Right lobe of liver (tissue), 6 donors: ENCODE results near the gene CRISPLD2. TPM values are rescaled to one million over a fixed set of nuclear protein-coding genes. Genes with fewer than 3 reads are reported as not detected.
A peak's percentile ranks its signal among the peaks of the same experiment; 100 is the strongest.
"Not testable (repeated sequence)": the region's sequence is repeated elsewhere in the genome, so short reads cannot be mapped to it uniquely, and the experiment has no call there.

ENCODE experiments used
- ATAC-seq, 4 donors: fragments of 200-7000 bp; cut with Tn5 transposase; one replicate each; pipeline ENCODE4 v1.9.1; 2020; ENCODE audit warnings: mild to moderate bottlenecking in 4 of 4, moderate library complexity in 4 of 4
- DNase-seq, 3 donors: peaks; one replicate each; pipeline ENCODE4 v3.0.0-alpha.2; 2020
- H3K27ac ChIP-seq, 3 donors: fragments of 200-600 bp; one replicate each; pipeline ENCODE4 v1.8.0; 2022
- H3K27me3 ChIP-seq, 2 donors: fragments of 200-600 bp; one replicate each; pipeline ENCODE4 v1.8.0; 2022
- H3K36me3 ChIP-seq, 4 donors: fragments of 200-600 bp; sonication (generic) in 1 of 4; one replicate each; pipeline versions ENCODE4 v1.5.1 to v1.8.0; 2017 to 2022; ENCODE audit warnings: control low read depth in 1 of 4
- H3K4me1 ChIP-seq, 4 donors: fragments of 200-600 bp; sonication (generic) in 1 of 4; one replicate each; pipeline versions ENCODE4 v1.5.1 to v1.8.0; 2017 to 2022; ENCODE audit warnings: control low read depth in 1 of 4
- H3K4me3 ChIP-seq, 3 donors: fragments of 200-600 bp; one replicate each; pipeline ENCODE4 v1.8.0; 2022
- H3K9me3 ChIP-seq, 4 donors: fragments of 200-600 bp; sonication (generic) in 1 of 4; one replicate each; pipeline versions ENCODE4 v1.5.1 to v1.8.0; 2017 to 2022; ENCODE audit warnings: control low read depth in 1 of 4
- CTCF ChIP-seq, 4 donors: fragments of 200-600 bp in 3 of 4; fragments of 450-650 bp in 1 of 4; IDR thresholded peaks; one replicate each; pipeline versions ENCODE4 v1.5.1 to v1.8.0; 2016 to 2022; ENCODE audit warnings: antibody characterized with exemption in 4 of 4, mild to moderate bottlenecking in 2 of 4
- POLR2A ChIP-seq: fragments of 450-650 bp; IDR thresholded peaks from one replicate; pipeline ENCODE4 v1.6.1; 2017; ENCODE audit warnings: antibody characterized with exemption, mild to moderate bottlenecking
- WGBS: methylation state at CpG from one replicate; pipeline ENCODE4 v1.1.6; 2018; ENCODE audit warnings: low coverage, low lambda C conversion rate; ENCODE audit not compliant: insufficient coverage; ENCODE audit errors: missing lambda C conversion rate; 5-methylcytosine and 5-hydroxymethylcytosine counted together
- intact Hi-C, 2 donors: fragments of 100-400 bp; cut with DNase I; formaldehyde crosslinking; loops; one replicate each; pipeline versions ENCODE4 v1.11.2 to v1.14.1; 2022
- total RNA-seq, 6 experiments: library from RNA; depleted of rRNA in 2 of 6; stranded (reverse); fragments of >200 nt in 2 of 6; fragmentation: NEBNext Ultra II Directional in 3 of 6; extraction: Animal tissue kit (Norgen Biotek cat#: 25700) in 3 of 6; gene quantifications; one replicate each; pipeline versions ENCODE4 v1.1.0 to v1.2.4, GENCODE V29; 2016 to 2023
- donor health status: DM: no; HTN: yes; CAD: no.
- donor health status: DM: no; HTN: no; CAD: no.
- donor health status: DM: no; HTN: no; CAD: no.
- donor health status: DM: no; HTN: yes; CAD: no.
- donor health status: DM: no; HTN: yes; CAD: no.

CRISPLD2 gene
- total RNA-seq, 6 experiments from 2014 or later, result 2.9 to 14.8 (median 8.9) TPM

- no peaks in the 10 kb centered on the region for H3K27me3 ChIP-seq
- DNase-seq (no peak), ATAC-seq (peak in 2 of 4 donors; percentile 5)
- no peak for TF ChIP-seq CTCF (IDR thresholded peaks at IDR 0.05)
- no peak for TF ChIP-seq POLR2A
- H3K9me3 ChIP-seq, result no peaks in the 10 kb centered on the region
- peaks cover 0 to 4% (median 0%) of the 10 kb centered on the region in 4 donors for H3K4me1 ChIP-seq
- H3K36me3 ChIP-seq, result no peaks in the 10 kb centered on the region
- intact Hi-C loops, result no loop called here
- no CpG with 5 or more reads among the region's 15 CpGs for WGBS
- H3K27ac ChIP-seq, result no peak overlapping the region
- H3K4me3 ChIP-seq, result no peak overlapping the region
Measured at GRCh38 chr16:84829168-84829965, 9.6 kb downstream of the CRISPLD2 start.

- H3K9me3 ChIP-seq, result no peaks in the 10 kb centered on the region
- no peak overlapping the region for H3K27ac ChIP-seq
- peaks cover 0 to 4% (median 0%) of the 10 kb centered on the region in 4 donors for H3K4me1 ChIP-seq
- no peaks in the 10 kb centered on the region for H3K36me3 ChIP-seq
- ATAC-seq (no peak), DNase-seq (no peak)
- no peak overlapping the region for H3K4me3 ChIP-seq
- H3K27me3 ChIP-seq, result no peaks in the 10 kb centered on the region
- intact Hi-C loops, result no loop called here
- WGBS, result 93% methylated on average over 11 of the region's 13 CpGs
- TF ChIP-seq POLR2A (no peak), CTCF (IDR thresholded peaks at IDR 0.05) (no peak)
Measured at GRCh38 chr16:84830765-84831384, 11.1 kb downstream of the CRISPLD2 start.

GRCh38 chr16:84831728-84832127 lies 11.9 kb downstream of the CRISPLD2 start:
- H3K27ac ChIP-seq, result peak overlapping the region in 2 of 3 donors; percentile 42 to 59
- H3K36me3 ChIP-seq, H3K4me3 ChIP-seq, H3K27me3 ChIP-seq, intact Hi-C loops, H3K9me3 ChIP-seq, H3K4me1 ChIP-seq, DNase-seq, ATAC-seq: not testable (repeated sequence)
- WGBS, result 74% methylated on average over 9 of the region's 10 CpGs

DNA sequence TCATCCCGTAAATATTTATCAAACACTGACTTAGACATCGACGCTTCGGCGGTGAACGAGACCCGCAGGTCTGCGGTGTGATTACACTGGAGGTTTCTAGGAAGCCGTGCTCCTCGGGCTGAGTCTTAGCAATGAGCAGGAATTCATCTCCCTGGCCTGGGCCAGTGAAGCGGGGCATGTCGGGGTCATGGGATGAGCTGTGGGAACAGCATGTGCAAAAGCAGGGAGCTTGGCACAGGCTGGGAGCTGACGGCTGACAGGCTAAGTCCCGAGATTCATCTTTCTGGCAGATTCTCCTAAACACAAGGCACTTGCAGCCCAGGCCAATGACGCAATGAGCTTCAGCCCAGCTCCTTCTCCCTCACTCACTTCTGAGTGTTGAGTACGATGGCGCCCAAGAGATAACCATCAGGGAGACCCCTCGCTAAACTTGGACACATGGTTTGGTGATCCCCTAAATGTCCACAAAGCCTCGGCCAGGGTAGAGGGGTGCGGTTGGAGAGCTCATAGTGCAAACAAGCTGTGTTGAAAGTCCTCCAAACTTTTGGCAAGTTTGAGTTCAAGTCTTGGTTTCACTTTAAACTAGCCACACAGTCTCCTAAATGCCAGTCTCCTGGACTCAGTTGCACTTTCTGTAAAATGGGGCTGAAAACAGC lies 12.8 kb downstream of the CRISPLD2 start:
- peak; percentile 40 to 74 (median 68) for DNase-seq

More for the DNA sequence above, 12.8 kb downstream of the CRISPLD2 start:
- Histone ChIP-seq H3K27ac (peak overlapping the region in 2 of 3 donors; percentile 45 to 46), H3K27me3 (no peaks in the 10 kb centered on the region), H3K9me3 (no peaks in the 10 kb centered on the region), H3K4me3 (peak overlapping the region in 2 of 3 donors; percentile 10 to 19), H3K36me3 (no peaks in the 10 kb centered on the region), H3K4me1 (peaks cover 0 to 4% (median 0%) of the 10 kb centered on the region in 4 donors)
- intact Hi-C loops, result no loop called here
- 64% methylated on average over 13 of the region's 20 CpGs for WGBS
- no peak for TF ChIP-seq CTCF (IDR thresholded peaks at IDR 0.05)
- TF ChIP-seq POLR2A, result no peak
- ATAC-seq, result peak; percentile 64 to 76 (median 71)
